Measurements from ENCODE around the gene RGS6. TPM values are rescaled to one million over a fixed set of nuclear protein-coding genes. Genes with fewer than 3 reads are reported as not detected.

Gene RGS6
- total RNA-seq, 4 donors from 2014 or later: 0.84 to 3.0 (median 1.7) TPM; not detected in 1

DNA sequence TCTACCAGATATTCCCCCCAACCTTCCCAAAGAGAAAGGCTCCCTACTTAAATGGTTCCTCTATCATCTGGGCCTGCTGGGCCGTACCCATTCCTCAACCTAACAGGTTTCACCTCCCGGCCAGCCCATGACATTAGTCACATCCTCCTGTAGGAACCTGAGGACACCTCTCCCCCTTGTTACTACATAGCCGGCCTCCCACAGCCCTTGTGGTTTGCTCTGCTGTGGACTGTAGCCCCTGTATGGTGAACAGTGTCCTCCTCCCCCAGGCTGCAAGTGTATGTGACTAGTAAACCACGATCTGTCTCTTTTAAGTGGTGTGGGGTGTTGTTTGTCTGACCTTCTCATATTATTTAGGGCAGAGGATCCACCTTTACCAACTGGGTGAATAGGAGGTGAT is 371.7 kb downstream of the RGS6 start:
- H3K4me3 ChIP-seq (ENCODE audit: low read depth, poor library complexity, severe bottlenecking): no peak overlapping the region
- intact Hi-C loops (cut with DNase I; ENCODE audit: low total_unique reads): no loop called here
- 83 to 85% methylated on average over 4 of the region's 4 CpGs for WGBS, 2 donors
- TF ChIP-seq POLR2A (IDR thresholded peaks at IDR 0.05) (no peak), CTCF (IDR thresholded peaks at IDR 0.05) (no peak)
- DNase-seq (ENCODE audit: low spot score in 2 of 2): no peak

- H3K4me3 ChIP-seq (ENCODE audit: low read depth, poor library complexity, severe bottlenecking): no peak overlapping the region
- no peak for DNase-seq (ENCODE audit: low spot score in 2 of 2)
- TF ChIP-seq CTCF (IDR thresholded peaks at IDR 0.05) (no peak), POLR2A (IDR thresholded peaks at IDR 0.05) (no peak)
- intact Hi-C loops (cut with DNase I; ENCODE audit: low total_unique reads): no loop called here
Measured at GRCh38 chr14:72305561-72305960, 373.3 kb downstream of the RGS6 start.

DNA sequence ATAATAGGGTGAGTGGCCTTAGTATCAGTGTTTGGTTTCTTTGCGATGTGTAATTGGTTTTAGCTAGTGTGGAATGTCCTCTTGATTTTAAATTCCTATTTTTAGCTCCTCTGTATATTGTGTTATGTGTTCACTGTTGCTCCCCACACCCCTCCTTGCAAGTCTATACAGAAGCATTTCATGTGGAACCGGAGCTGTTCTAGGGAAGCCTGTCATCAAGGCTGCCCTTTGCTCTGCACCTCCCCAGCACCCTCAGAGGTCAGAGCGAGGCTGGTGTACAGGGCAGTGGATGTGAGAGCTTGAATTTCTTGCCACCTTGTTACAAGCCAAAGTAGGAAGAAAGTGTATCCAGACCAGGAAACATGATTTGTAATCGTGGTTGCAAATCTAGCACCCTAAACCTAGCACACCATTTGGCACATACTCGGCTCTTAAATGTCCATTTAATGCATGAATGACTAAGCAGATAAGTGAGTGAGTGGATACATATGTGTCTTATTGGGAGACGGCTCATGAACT is 376.8 kb downstream of the RGS6 start:
- intact Hi-C loops (cut with DNase I; ENCODE audit: low total_unique reads): no loop called here
- no peak overlapping the region for H3K4me3 ChIP-seq (ENCODE audit: low read depth, poor library complexity, severe bottlenecking)
- 47 to 58% methylated on average over 6 of the region's 6 CpGs for WGBS, 2 donors
- TF ChIP-seq POLR2A (IDR thresholded peaks at IDR 0.05): no peak
- no peak for TF ChIP-seq CTCF (IDR thresholded peaks at IDR 0.05)
- no peak for DNase-seq (ENCODE audit: low spot score in 2 of 2)

- 66 to 69% methylated on average over 1 of the region's 1 CpG for WGBS, 2 donors
- TF ChIP-seq CTCF (IDR thresholded peaks at IDR 0.05) (no peak), POLR2A (IDR thresholded peaks at IDR 0.05) (no peak)
- intact Hi-C loops (cut with DNase I; ENCODE audit: low total_unique reads): no loop called here
- DNase-seq (ENCODE audit: low spot score in 2 of 2): no peak
- no peak overlapping the region for H3K4me3 ChIP-seq (ENCODE audit: low read depth, poor library complexity, severe bottlenecking)
Measured at GRCh38 chr14:72311116-72311515, 378.9 kb downstream of the RGS6 start.

DNA sequence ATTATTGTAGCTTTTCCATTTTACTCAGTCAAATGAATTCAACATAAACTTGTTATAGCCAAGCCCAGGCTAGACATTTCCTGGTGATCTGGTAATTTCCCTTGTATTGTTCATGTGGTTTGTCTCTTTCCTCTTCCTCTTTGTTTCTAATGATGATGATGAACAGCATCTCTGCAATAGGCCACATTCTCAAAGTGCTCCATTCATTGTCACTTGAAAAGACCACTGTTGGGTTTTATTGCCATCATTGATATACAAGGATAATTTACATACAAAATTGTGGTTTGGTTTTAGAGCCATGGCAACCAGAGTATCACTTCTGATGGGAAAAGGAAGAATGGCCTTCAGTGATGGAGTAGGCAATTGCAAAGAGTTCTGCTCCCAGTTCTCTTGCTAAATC is 379.3 kb downstream of the RGS6 start:
- intact Hi-C loops (cut with DNase I; ENCODE audit: low total_unique reads): no loop called here
- no peak for DNase-seq (ENCODE audit: low spot score in 2 of 2)
- no peak overlapping the region for H3K4me3 ChIP-seq (ENCODE audit: low read depth, poor library complexity, severe bottlenecking)
- no peak for TF ChIP-seq POLR2A (IDR thresholded peaks at IDR 0.05)
- no peak for TF ChIP-seq CTCF (IDR thresholded peaks at IDR 0.05)

- DNase-seq (ENCODE audit: low spot score in 2 of 2): no peak
- 52 to 54% methylated on average over 9 of the region's 9 CpGs for WGBS, 2 donors
- intact Hi-C loops (cut with DNase I; ENCODE audit: low total_unique reads): no loop called here
- no peak for TF ChIP-seq CTCF (IDR thresholded peaks at IDR 0.05)
- no peak for TF ChIP-seq POLR2A (IDR thresholded peaks at IDR 0.05)
- no peak overlapping the region for H3K4me3 ChIP-seq (ENCODE audit: low read depth, poor library complexity, severe bottlenecking)
Measured at GRCh38 chr14:72314808-72315435, 382.7 kb downstream of the RGS6 start.
